HuH-7 (cell line): ENCODE measurements around the gene PLEKHG2.
"Not testable (repeated sequence)": the region's sequence is repeated elsewhere in the genome, so short reads cannot be mapped to it uniquely, and the experiment has no call there.

Source experiments
- DNase-seq: peaks from one replicate; pipeline ENCODE4 v3.0.0; 2011; ENCODE audit warnings: low spot score

Gene PLEKHG2

DNA sequence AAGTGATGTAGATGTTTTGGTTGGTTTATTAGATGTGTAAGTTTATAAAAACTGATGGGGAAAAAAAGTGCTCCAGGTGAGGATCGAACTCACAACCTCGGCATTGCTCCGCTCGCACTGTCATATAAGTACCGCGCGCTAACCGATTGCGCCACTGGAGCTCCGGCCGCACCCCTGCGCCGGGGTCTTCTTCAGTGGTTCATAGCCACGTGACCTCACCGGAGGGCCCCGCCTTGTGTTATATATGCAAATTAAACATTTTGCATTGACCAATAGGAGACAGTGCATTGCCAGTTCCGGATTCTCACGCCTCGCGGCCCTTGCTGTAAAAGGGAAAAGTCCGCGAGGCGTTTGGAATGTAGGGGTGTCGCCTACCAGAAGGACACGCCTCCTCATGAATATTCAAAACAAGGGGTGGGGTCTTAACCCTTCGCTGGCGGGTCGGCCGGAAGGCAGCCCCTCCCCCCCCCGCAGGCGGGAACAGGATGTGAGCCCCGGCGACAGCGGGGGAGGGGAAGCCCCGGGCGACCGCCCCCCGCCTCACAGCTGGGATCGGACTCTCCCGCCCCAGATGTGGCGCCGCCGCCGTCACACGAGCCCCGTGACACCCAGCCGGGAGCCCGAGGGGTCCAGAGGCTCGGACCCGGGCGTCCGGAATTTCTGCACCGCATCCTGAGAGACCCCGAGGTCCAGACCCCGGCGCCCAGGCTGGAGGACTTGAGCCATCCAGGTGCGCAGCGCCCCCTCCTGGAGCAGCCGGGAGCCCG, at the start of gene PLEKHG2:
Gene PLEKHG2 (plus strand): TSS at position 570 of the 767 bp plus-strand sequence. CDS start 1,418 bp downstream, outside the sequence.
- peak; percentile 98 for DNase-seq

- DNase-seq = no peak
These were observed 49.5 kb upstream of the PLEKHG2 start for GRCh38 chr19:39362682-39363657.

- no peak for DNase-seq
These were observed 48.5 kb upstream of the PLEKHG2 start for GRCh38 chr19:39363901-39364457.

GRCh38 chr19:39365531-39365930, 46.9 kb upstream of the PLEKHG2 start:
- DNase-seq = no peak

DNA sequence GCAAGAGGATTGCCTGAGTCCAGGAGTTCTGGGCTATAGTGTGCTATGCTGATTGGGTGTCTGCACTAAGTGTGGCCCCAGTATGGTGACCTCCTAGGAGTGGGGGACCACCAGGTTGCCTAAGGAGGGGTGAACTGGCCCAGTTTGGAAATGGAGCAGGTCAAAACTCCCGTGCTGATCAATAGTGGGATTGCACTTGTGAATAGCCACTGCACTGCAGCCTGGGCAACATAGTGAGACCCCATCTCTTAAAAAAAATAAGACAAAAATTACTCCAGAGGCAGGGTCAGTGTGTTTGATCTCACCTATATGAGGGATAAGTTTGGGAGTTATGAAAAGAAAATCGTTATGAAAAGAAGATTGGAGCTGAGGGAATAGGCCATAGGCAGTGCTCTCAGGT, 43.3 kb upstream of the PLEKHG2 start:
- DNase-seq = no peak

DNA sequence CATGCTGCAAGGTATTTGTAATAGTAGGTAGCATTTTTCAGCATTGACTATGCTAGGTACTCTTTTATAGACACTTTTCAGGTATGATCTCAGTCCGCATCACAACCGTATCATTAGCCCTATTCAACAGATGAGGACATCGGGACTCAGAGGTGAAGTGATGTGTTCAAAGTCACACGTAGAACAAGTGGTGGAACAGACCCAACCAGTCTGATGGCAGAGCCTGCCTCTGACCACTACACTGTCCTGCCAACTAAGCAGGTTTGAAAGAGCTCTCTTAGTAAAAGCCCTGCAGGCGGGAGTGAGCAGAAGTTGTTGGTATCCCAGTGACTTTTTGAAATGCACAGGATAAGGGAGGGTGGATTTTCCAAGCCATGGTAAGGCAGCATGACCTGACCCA, 41.7 kb upstream of the PLEKHG2 start:
- DNase-seq = no peak

GRCh38 chr19:39372047-39372802, 40.2 kb upstream of the PLEKHG2 start:
- DNase-seq = no peak

GRCh38 chr19:39372941-39373340, 39.5 kb upstream of the PLEKHG2 start:
- no peak for DNase-seq

- no peak for DNase-seq
These were observed 36.5 kb upstream of the PLEKHG2 start for GRCh38 chr19:39375929-39376328.

DNA sequence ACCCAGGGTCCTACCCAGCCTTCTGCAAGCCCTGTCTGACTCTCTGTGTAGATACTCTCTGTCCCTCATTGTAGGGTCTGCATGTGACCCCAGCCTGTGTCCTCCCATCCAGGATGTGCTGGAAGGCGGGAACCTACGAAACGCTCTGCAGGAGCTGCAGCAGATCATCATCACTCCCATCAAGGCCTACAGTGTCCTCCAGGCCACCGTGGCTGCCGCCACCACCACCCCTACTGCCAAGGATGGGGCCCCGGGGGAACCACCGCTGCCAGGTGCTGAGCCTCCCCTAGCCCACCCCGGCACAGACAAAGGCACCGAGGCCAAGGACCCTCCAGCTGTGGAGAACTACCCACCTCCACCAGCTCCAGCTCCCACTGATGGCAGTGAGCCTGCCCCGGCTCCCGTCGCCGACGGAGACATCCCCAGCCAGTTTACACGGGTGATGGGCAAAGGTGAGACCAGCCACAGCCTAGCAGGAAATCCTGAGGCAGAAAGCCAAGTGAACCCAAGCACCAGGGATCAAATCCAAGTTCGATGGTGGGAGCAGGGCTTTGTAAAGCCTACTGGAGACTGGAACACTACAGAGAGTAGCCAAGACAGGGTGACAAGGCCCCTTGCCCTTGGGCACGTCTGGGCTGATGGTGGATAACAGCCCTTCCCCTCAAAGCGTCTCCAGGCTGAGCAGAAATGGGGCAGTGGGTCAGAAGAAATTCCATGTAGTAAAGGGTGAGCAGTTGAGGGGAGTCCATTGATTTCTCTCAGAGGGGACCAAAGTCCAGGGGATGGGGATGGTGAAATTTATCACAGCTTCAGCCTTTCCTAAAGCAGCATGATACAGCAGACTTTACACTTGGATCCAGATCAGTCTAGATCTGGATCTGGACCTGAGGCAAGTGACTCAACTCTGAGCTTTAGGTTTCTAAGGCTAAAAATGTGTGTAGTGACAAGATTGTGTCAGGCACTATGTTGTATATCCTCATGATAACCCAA, 34.8 kb upstream of the PLEKHG2 start:
- no peak for DNase-seq

DNA sequence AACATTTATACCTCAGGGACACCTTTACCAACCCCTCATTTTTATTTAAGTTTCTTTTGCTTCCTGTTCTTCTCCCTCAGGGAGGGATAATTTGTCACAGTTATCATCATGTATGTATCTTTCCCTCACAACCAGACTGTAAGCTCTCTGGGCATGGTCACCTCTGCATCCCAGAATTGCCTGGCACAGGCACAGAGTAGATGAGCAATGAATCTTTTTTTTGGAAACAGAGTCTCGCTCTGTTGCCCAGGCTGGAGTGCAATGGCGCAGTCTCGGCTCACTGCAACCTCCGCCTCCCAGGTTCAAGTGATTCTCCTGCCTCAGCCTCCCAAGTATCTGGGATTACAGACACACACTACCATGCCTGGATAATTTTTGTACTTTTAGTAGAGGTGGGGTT, 33.1 kb upstream of the PLEKHG2 start:
- not testable (repeated sequence) for DNase-seq

DNA sequence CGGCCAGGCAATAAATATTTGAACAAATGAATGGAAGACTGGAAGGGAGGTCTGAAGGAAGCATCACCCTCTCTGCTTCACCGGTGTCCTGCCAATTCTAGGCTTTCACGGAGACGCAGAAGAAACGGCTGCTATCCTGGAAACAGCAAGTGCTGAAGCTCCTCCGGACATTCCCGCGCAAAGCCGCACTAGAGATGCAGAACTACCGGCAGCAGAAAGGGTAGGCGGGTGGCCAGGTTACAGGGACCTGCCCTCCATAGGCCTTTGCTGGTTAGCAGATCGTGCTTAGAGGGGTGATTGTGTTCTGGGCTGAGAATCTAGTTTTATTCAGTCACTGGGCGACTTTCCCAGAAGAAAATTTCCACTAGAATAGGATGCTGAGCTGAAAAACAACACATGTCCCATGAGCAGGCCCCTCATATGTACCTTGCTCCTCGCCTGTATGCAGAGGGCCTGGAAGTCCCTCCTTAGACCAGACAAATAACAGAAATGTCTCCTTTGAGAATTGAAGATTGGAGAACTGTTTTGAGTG, 32.5 kb upstream of the PLEKHG2 start:
- DNase-seq = no peak

DNA sequence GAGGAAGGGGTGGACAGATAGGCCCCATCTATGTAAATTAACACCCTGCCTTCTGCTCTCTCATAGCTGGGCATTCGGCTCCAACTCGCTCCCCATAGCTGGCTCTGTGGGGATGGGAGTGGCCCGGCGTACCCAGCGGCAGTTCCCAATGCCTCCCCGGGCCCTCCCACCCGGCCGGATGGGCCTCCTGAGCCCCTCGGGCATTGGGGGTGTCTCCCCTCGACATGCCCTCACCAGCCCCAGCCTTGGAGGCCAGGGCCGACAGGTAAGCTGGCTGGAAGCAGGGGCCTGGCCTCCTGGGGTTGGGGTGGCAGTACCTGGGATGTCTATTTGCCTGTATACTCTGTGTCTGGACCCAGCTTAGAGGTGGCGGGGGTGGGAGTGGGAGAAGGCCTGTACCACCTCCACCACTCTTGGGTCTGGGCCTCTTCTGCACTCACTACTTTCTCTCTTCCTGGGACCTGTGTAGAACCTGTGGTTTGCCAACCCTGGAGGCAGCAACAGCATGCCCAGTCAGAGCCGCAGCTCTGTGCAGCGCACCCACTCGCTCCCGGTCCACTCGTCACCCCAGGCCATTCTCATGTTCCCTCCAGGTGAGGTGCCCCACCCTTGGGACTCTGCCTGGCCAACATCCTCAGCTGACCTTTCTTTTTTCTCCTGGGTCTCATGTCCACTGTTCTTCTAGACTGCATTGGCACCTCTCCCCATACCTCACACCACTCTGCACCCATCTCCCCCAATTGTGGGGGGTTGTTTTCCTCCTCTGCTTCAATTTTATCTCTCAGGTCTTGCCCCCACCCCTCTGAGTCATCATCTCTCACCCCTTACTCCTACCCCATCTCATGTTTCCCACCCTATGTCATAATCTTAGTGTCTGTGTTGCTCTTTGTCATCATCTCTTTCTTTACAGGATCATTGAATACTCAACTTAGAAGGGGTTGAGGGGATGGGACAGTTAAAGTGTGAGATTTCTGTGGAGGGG, 31.7 kb upstream of the PLEKHG2 start:
- no peak for DNase-seq

GRCh38 chr19:39381910-39382611, 30.4 kb upstream of the PLEKHG2 start:
- no peak for DNase-seq

GRCh38 chr19:39382991-39383828, 29.3 kb upstream of the PLEKHG2 start:
- DNase-seq = no peak

DNA sequence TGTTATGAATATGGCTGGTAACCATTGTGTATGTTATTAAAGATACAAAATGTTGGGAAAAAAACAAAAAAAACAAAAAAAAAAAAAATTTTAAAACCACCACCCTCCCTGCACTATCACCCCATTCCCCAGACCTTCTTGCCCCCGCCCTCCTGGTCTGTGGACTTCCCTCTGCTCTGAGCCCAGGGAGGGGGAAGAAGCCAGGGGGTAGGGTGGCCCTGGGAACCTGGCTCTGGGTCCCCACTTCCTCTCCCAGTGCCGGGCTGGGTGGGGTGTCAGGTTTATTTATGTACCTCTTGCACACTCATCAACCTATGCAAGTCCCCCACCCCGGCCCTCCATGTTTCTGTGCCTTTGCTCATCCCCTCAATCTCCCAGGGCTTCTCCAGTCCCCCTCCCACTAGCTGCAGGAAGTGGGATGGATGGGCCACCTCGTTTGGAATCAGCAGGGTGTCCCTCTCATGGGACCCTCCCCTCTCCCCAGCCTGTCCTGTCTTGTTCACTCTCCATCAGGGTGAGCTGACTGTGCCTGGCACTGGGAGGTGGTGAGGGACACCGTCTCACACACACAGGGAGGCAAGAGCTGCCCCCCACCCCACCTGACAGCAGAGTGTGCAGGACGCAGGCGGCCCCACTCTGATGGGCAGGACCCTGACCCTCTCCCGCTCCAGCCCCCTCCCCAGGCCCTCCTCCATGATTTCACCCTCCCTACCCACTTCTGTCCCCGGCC, 27.5 kb upstream of the PLEKHG2 start:
- no peak for DNase-seq
